K562 (cell line): Measurements from ENCODE around the gene PRKAR2B. TPM values are rescaled to one million over a fixed set of nuclear protein-coding genes. Genes with fewer than 3 reads are reported as not detected.

Experiments
- CHD1 ChIP-seq: fragments of 200-600 bp; sonication (generic); IDR thresholded peaks from one replicate; pipeline ENCODE4 v1.6.1; 2012; ENCODE audit warnings: mild to moderate bottlenecking, moderate library complexity, low read length, inconsistent platforms
- ETS2 ChIP-seq: IDR thresholded peaks from 2 replicates; pipeline ENCODE4 v1.6.1; 2016; ENCODE audit warnings: borderline replicate concordance, missing genetic modification characterization, mild to moderate bottlenecking, moderate library complexity, missing compliant biosample characterization; ENCODE audit not compliant: poor library complexity, severe bottlenecking
- FIP1L1 ChIP-seq: fragments of 200-400 bp; formaldehyde crosslinking; IDR thresholded peaks from 2 replicates; pipeline ENCODE4 v1.6.1; 2018; ENCODE audit warnings: mild to moderate bottlenecking, low read depth, low read length; ENCODE audit not compliant: poor library complexity, severe bottlenecking
- FUS ChIP-seq: fragments of 200-400 bp; formaldehyde crosslinking; optimal IDR thresholded peaks from 2 replicates; pipeline ENCODE3; 2017; ENCODE audit warnings: low read depth, low read length
- HDAC8 ChIP-seq: fragments of 450-650 bp; IDR thresholded peaks from 2 replicates; pipeline ENCODE4 v1.6.1; 2016; ENCODE audit warnings: mild to moderate bottlenecking, missing genetic modification characterization, moderate library complexity, missing compliant biosample characterization
- HNRNPK ChIP-seq: fragments of 200-400 bp; formaldehyde crosslinking; IDR thresholded peaks from one replicate; pipeline ENCODE4 v1.6.1; 2018; ENCODE audit warnings: mild to moderate bottlenecking, low read depth, low read length; ENCODE audit not compliant: poor library complexity, severe bottlenecking
- HOXB6 ChIP-seq: fragments of 250-450 bp; sonication (Bioruptor Pico); IDR thresholded peaks from 2 replicates; pipeline ENCODE4 v1.5.1; 2022; ENCODE audit warnings: mild to moderate bottlenecking, borderline replicate concordance
- MBD2 ChIP-seq: sonication (generic); IDR thresholded peaks from 2 replicates; pipeline ENCODE4 v1.6.1; 2016; ENCODE audit warnings: low read depth, borderline replicate concordance
- RFX7 ChIP-seq: fragments of 250-450 bp; sonication (Bioruptor Pico); IDR thresholded peaks from 2 replicates; pipeline ENCODE4 v1.5.1; 2021; ENCODE audit warnings: mild to moderate bottlenecking
- SIN3A ChIP-seq, 2 experiments: fragments of 150-350 bp in 1 of 2; IDR thresholded peaks; 2 replicates each; pipeline ENCODE4 v1.6.1; 2011 to 2016; ENCODE audit warnings: borderline replicate concordance in 2 of 2, low read depth in 2 of 2, low read length in 2 of 2, mild to moderate bottlenecking in 2 of 2, moderate library complexity in 2 of 2; ENCODE audit not compliant: control insufficient read depth in 1 of 2
- SIX5 ChIP-seq, 2 experiments: IDR thresholded peaks; 2 replicates each; pipeline ENCODE4 v1.6.1; 2011; ENCODE audit warnings: low read length in 2 of 2, borderline replicate concordance in 1 of 2, low read depth in 1 of 2, mild to moderate bottlenecking in 1 of 2, moderate library complexity in 1 of 2; ENCODE audit not compliant: insufficient read depth in 1 of 2
- SMAD3 ChIP-seq: fragments of 450-650 bp; formaldehyde crosslinking; conservative IDR thresholded peaks from 2 replicates; pipeline ENCODE4 v1.4.0; 2020; ENCODE audit warnings: mild to moderate bottlenecking
- SUPT5H ChIP-seq: fragments of 450-650 bp; IDR thresholded peaks from 2 replicates; pipeline ENCODE4 v1.6.1; 2016
- ZNF217 ChIP-seq: sonication (generic); formaldehyde crosslinking; IDR thresholded peaks from 2 replicates; pipeline ENCODE4 v1.8.0; 2022; ENCODE audit warnings: mild to moderate bottlenecking, missing genetic modification reagents
- ZNF282 ChIP-seq: sonication (generic); formaldehyde crosslinking; IDR thresholded peaks from 2 replicates; pipeline ENCODE4 v1.8.1; 2023; ENCODE audit warnings: missing genetic modification reagents
- ZNF311 ChIP-seq: fragments of 250-450 bp; sonication (Bioruptor Pico); IDR thresholded peaks from 2 replicates; pipeline ENCODE4 v1.4.0; 2020; ENCODE audit warnings: mild to moderate bottlenecking, moderate library complexity
- ZNF695 ChIP-seq: fragments of 450-650 bp; formaldehyde crosslinking; IDR thresholded peaks from 2 replicates; pipeline ENCODE4 v1.4.0; 2020; ENCODE audit warnings: mild to moderate bottlenecking, moderate library complexity
- polyA plus RNA-seq, 8 experiments: library from polyadenylated mRNA; depleted of rRNA in 4 of 8; stranded (reverse) in 5 of 8; unstranded in 3 of 8; fragments of >200 nt; fragmentation: Nextera tagmentation in 2 of 8; fragmentation: Illumina TruSeq in 1 of 8; extraction: Ambion mirVana in 2 of 8; extraction: Trizol in 1 of 8; gene quantifications; 2 replicates each; pipeline versions ENCODE4 v1.2.1 to v1.2.3, GENCODE V29; 2011 to 2014; ENCODE audit warnings: inconsistent platforms in 1 of 8, missing spikeins in 1 of 8
- total RNA-seq, 7 experiments: library from RNA; depleted of rRNA in 6 of 7; stranded (reverse); fragments of >200 nt in 6 of 7; fragmentation: Illumina TruSeq in 2 of 7; extraction: Trizol in 2 of 7; gene quantifications; 2 replicates each; pipeline versions ENCODE4 v1.2.1 to v1.2.3, GENCODE V29; 2011 to 2021; ENCODE audit warnings: low replicate concordance in 1 of 7
- TF ChIP-seq, protein P1 (sequence below): sonication (generic); formaldehyde crosslinking; IDR thresholded peaks from 2 replicates; pipeline ENCODE4 v1.8.0; 2022; ENCODE audit warnings: mild to moderate bottlenecking, missing genetic modification reagents
- TF ChIP-seq, protein P2 (sequence below): fragments of 450-650 bp; IDR thresholded peaks from 2 replicates; pipeline ENCODE4 v1.6.1; 2016; ENCODE audit warnings: low read depth, mild to moderate bottlenecking, moderate library complexity
- TF ChIP-seq, protein P3 (sequence below): sonication (generic); formaldehyde crosslinking; IDR thresholded peaks from 2 replicates; pipeline ENCODE4 v1.8.0; 2022; ENCODE audit warnings: missing genetic modification reagents, mild to moderate bottlenecking, borderline replicate concordance
- TF ChIP-seq, protein P4 (sequence below): sonication (generic); formaldehyde crosslinking; IDR thresholded peaks from 2 replicates; pipeline ENCODE4 v1.8.1; 2023; ENCODE audit warnings: mild to moderate bottlenecking, missing genetic modification reagents, moderate library complexity

The PRKAR2B gene
- total and polyA plus RNA-seq, 9 of the 15 experiments (the other 6 are each of a cell fraction or from before 2014, with no cell fraction given): 59.0 to 173 (median 129) TPM

DNA sequence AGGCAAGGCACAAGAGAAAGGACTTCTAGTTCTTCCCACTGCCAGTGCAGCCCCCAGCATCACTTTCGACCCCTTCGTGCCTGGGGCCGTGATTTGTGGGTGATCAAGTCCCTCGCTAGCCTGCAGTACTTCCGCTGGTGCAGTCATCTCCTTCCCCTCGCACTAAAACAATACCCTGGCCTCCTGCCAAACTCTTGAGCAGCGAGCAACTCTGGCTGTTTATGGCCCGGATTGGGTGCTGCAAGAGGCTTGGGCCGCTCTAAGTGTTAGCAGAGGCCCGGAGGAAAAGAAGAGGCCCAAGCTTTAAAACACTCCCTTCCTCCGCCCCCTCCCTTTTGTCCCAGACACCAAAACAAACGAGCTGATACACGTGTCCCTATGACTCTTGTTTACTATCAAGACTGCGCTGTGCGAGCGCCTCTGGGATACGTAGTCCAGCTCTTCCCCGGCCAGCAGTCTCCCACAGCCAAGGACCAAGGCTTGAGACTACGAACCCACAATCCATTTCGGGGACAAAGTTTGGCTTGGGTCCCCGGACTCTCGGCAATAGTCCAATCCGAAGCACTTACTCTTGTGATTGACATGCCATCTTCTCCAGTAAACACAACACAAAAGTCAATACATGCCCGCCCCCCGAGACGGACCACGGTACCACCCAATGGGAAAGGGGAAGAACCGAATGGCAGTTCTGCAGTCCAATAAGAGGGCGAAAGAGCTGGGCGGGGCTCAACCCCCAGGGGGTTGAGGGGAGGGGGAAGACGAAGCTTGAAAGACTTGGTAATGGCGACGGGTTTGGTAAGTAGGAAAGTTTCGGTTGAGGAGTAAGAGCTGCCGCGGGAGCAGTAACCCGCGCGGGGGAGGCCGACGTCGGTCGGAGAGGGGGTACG is 124.0 kb downstream of the PRKAR2B start, which contains the start of gene HBP1 (continued):
- TF ChIP-seq ETS2 (tag) (no peak), SUPT5H (peak; percentile 80), ZNF282 (CRISPR knock-in tag) (no peak), CHD1 (no peak), HDAC8 (tag) (no peak), MBD2 (peak; percentile 100), HOXB6 (no peak), ZNF695 (CRISPR knock-in tag) (0 out of 2 replicates have a peak, but pooled peaks have one; percentile 49), SMAD3 (CRISPR knock-in tag) (no peak), HNRNPK (no peak), SIN3A (IDR thresholded peaks at IDR 0.05; ENCODE audit: borderline replicate concordance in 2 of 2, control insufficient read depth in 1 of 2, low read depth in 2 of 2, low read length in 2 of 2) (peak; percentile 94 to 99), ZNF217 (CRISPR knock-in tag) (no peak), RFX7 (CRISPR knock-in tag) (no peak), FUS (no peak), SIX5 (IDR thresholded peaks at IDR 0.05; ENCODE audit: borderline replicate concordance in 1 of 2, insufficient read depth in 1 of 2, low read depth in 1 of 2, low read length in 2 of 2) (peak; percentile 90 to 95), ZNF311 (CRISPR knock-in tag) (no peak), FIP1L1 (peak; percentile 45)
- TF ChIP-seq, protein P1, sequence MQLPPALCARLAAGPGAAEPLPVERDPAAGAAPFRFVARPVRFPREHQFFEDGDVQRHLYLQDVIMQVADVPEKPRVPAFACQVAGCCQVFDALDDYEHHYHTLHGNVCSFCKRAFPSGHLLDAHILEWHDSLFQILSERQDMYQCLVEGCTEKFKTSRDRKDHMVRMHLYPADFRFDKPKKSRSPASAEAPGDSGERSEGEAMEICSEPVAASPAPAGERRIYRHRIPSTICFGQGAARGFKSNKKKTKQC (CRISPR knock-in tag): peak; percentile 92; the same call in 1 of the 2 replicates
- TF ChIP-seq, protein P2, sequence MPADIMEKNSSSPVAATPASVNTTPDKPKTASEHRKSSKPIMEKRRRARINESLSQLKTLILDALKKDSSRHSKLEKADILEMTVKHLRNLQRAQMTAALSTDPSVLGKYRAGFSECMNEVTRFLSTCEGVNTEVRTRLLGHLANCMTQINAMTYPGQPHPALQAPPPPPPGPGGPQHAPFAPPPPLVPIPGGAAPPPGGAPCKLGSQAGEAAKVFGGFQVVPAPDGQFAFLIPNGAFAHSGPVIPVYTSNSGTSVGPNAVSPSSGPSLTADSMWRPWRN: 0 out of 2 replicates have a peak, but pooled peaks have one; percentile 34
- TF ChIP-seq, protein P3, sequence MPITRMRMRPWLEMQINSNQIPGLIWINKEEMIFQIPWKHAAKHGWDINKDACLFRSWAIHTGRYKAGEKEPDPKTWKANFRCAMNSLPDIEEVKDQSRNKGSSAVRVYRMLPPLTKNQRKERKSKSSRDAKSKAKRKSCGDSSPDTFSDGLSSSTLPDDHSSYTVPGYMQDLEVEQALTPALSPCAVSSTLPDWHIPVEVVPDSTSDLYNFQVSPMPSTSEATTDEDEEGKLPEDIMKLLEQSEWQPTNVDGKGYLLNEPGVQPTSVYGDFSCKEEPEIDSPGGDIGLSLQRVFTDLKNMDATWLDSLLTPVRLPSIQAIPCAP (CRISPR knock-in tag): no peak
- TF ChIP-seq, protein P4, sequence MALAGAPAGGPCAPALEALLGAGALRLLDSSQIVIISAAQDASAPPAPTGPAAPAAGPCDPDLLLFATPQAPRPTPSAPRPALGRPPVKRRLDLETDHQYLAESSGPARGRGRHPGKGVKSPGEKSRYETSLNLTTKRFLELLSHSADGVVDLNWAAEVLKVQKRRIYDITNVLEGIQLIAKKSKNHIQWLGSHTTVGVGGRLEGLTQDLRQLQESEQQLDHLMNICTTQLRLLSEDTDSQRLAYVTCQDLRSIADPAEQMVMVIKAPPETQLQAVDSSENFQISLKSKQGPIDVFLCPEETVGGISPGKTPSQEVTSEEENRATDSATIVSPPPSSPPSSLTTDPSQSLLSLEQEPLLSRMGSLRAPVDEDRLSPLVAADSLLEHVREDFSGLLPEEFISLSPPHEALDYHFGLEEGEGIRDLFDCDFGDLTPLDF (CRISPR knock-in tag): no peak
